Pancreas (tissue), 10 donors: Measurements from ENCODE around the gene COG2. TPM values are rescaled to one million over a fixed set of nuclear protein-coding genes. Genes with fewer than 3 reads are reported as not detected.
A peak's percentile ranks its signal among the peaks of the same experiment; 100 is the strongest.

Experiments used
- ATAC-seq, 4 donors: fragments of 200-7000 bp; cut with Tn5 transposase; one replicate each; pipeline versions ENCODE4 v1.8.0 to v1.9.1; 2020; ENCODE audit warnings: mild to moderate bottlenecking in 4 of 4, moderate library complexity in 4 of 4
- DNase-seq, 6 donors: peaks; one replicate each; pipeline ENCODE4 v3.0.0-alpha.2; 2020
- FAIRE-seq: peaks from 2 replicates; lab custom pipeline; 2012; peaks lifted over from hg19 to GRCh38; lab: Jason Lieb, UNC
- H3K27ac ChIP-seq, 4 donors: fragments of 200-600 bp; sonication (generic); 1 replicate in 3 of 4; 2 replicates in 1 of 4; pipeline versions ENCODE4 v1.5.0 to v1.8.0; 2020
- H3K27me3 ChIP-seq, 4 donors: fragments of 200-600 bp; one replicate each; pipeline ENCODE4 v1.8.0; 2021
- H3K36me3 ChIP-seq, 3 donors: fragments of 200-600 bp; sonication (generic) in 1 of 3; one replicate each; pipeline versions ENCODE4 v1.5.0 to v1.8.0; 2020 to 2021
- H3K4me1 ChIP-seq, 3 donors: fragments of 200-600 bp; one replicate each; pipeline ENCODE4 v1.8.0; 2021
- H3K4me3 ChIP-seq, 4 donors: fragments of 200-600 bp; sonication (generic) in 2 of 4; one replicate each; pipeline versions ENCODE4 v1.5.0 to v1.8.0; 2020 to 2021
- H3K9me3 ChIP-seq, 4 donors: fragments of 200-600 bp; one replicate each; pipeline ENCODE4 v1.8.0; 2021
- WGBS, 2 donors: extraction: QIAGEN DNeasy Blood & Tissue Kit; methylation state at CpG; one replicate each; pipeline ENCODE4 v1.1.7; 2013; 5-methylcytosine and 5-hydroxymethylcytosine counted together
- intact Hi-C, 3 donors: fragments of 100-400 bp; cut with DNase I; formaldehyde crosslinking; loops; one replicate each; pipeline versions ENCODE4 v1.11.1 to v1.14.2; 2022
- polyA plus RNA-seq, 2 donors: library from polyadenylated mRNA; stranded (reverse); fragments of 200-250 nt; gene quantifications; one replicate each; pipeline ENCODE4 v1.2.3, GENCODE V29; 2013
- total RNA-seq, 6 donors: library from RNA; stranded (reverse); fragmentation: NEBNext Ultra II Directional in 4 of 6; extraction: Animal tissue kit (Norgen Biotek cat#: 25700) in 4 of 6; gene quantifications; one replicate each; pipeline versions ENCODE4 v1.2.1 to v1.2.4, GENCODE V29; 2021 to 2023
- TF ChIP-seq, protein P1 (sequence below), 4 donors: fragments of 200-600 bp; sonication (generic) in 3 of 4; IDR thresholded peaks; one replicate each; pipeline versions ENCODE4 v1.5.0 to v1.8.0; 2021; ENCODE audit warnings: antibody characterized with exemption in 4 of 4
- donor health status: healthy with polysubstance abuse.
- donor health status: DM: no; HTN: no; CAD: no; lungs with moderate emphysema.
- donor health status: DM: no; HTN: no; CAD: no.
- donor health status: control.
- donor health status: control.
- donor health status: Bipolar disorder and iron deficiency.
- donor health status: DM: yes; HTN: yes; CAD: no.
- donor health status: DM: no; HTN: no; CAD: no.
- donor health status: DM: no; HTN: no; CAD: no.
- donor health status: DM: yes; HTN: yes; CAD: no.

COG2 gene
- total and polyA plus RNA-seq, 8 donors, result 6.5 to 17.1 (median 14.5) TPM

DNA sequence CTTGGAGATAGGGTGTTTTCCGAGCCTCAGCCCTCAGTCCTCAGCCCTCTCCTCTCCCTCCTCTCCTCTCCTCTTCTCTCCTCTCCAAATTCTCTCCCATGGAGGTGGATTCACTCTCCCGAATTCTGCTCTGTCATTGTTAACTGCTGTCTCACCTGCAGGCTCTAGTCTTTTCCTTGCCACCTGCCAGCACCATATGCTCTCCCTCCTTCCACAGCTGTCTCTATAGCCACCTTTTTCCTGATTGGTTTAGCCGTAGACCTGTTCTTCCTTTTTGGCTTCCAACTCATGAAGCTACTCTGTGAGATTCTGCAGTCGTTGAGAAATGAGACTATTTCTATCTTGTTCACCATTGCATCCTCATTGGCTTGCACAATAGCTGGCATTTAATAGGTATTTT lies 19.7 kb downstream of the COG2 start:
- no peaks in the 10 kb centered on the region for H3K4me1 ChIP-seq
- H3K9me3 ChIP-seq, result no peaks in the 10 kb centered on the region
- ATAC-seq (peak in 1 of 4 donors; percentile 31), DNase-seq (no peak), FAIRE-seq (no peak)
- no peak overlapping the region for H3K4me3 ChIP-seq
- H3K27ac ChIP-seq, result no peak overlapping the region
- TF ChIP-seq, protein P1, sequence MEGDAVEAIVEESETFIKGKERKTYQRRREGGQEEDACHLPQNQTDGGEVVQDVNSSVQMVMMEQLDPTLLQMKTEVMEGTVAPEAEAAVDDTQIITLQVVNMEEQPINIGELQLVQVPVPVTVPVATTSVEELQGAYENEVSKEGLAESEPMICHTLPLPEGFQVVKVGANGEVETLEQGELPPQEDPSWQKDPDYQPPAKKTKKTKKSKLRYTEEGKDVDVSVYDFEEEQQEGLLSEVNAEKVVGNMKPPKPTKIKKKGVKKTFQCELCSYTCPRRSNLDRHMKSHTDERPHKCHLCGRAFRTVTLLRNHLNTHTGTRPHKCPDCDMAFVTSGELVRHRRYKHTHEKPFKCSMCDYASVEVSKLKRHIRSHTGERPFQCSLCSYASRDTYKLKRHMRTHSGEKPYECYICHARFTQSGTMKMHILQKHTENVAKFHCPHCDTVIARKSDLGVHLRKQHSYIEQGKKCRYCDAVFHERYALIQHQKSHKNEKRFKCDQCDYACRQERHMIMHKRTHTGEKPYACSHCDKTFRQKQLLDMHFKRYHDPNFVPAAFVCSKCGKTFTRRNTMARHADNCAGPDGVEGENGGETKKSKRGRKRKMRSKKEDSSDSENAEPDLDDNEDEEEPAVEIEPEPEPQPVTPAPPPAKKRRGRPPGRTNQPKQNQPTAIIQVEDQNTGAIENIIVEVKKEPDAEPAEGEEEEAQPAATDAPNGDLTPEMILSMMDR (IDR thresholded peaks at IDR 0.05), result no peak
- intact Hi-C loops, result no loop called here
- 79 to 82% methylated on average over 4 of the region's 4 CpGs for WGBS, 2 donors
- no peaks in the 10 kb centered on the region for H3K27me3 ChIP-seq
- peaks cover 0 to 45% (median 5%) of the 10 kb centered on the region in 3 donors for H3K36me3 ChIP-seq

DNA sequence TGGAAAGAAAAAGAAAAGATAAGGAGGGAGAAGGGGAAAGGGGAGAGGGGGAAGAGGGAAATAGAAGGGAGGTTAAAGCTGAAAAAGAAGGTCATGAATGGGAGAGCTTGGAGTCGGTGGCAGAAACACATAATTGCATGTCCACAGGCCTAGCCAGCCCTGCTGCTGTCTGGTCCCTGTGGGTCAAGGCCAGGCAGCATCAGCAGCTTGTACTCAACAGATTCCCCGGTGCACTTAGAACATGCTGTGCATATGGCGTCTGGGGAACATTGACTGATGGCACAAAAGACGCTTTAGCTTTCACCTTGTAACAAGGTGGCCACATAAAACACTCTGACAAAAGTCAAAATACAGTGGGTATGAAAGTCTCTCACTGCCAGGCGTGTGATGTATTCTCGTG lies 25.9 kb downstream of the COG2 start:
- H3K27ac ChIP-seq, result no peak overlapping the region
- peaks cover 0 to 5% (median 0%) of the 10 kb centered on the region in 3 donors for H3K4me1 ChIP-seq
- DNase-seq (no peak), FAIRE-seq (no peak), ATAC-seq (no peak)
- TF ChIP-seq, protein P1 (IDR thresholded peaks at IDR 0.05), result no peak
- H3K4me3 ChIP-seq, result no peak overlapping the region
- intact Hi-C loops, result no loop called here
- WGBS, 2 donors, result 88 to 89% methylated on average over 6 of the region's 6 CpGs
- peaks cover 0 to 38% (median 14%) of the 10 kb centered on the region in 3 donors for H3K36me3 ChIP-seq
- no peaks in the 10 kb centered on the region for H3K27me3 ChIP-seq
- H3K9me3 ChIP-seq, result no peaks in the 10 kb centered on the region

DNA sequence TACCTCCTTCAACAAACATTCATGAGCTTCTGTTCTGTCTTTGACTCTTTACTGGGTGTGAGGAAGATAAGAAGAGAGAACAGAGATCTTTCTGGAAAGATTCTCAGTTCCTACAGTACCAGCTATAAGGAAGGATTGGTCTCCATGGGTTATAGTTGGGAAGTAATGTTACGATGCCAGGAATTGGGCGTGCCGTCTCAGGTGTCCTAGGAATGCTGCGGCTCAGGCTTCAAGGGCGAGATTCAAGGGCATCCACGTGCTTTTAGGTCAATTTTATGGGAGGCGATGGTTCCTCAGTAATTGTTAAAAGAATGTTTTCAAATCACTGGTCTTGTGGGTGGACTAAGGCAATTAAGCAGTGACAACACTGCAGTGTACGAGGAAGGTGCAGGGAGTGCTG lies 27.3 kb downstream of the COG2 start:
- intact Hi-C loops, result no loop called here
- Histone ChIP-seq H3K4me1 (peaks cover 0 to 8% (median 0%) of the 10 kb centered on the region in 3 donors), H3K27ac (no peak overlapping the region), H3K27me3 (no peaks in the 10 kb centered on the region), H3K36me3 (peaks cover 0 to 28% (median 14%) of the 10 kb centered on the region in 3 donors), H3K9me3 (no peaks in the 10 kb centered on the region), H3K4me3 (no peak overlapping the region)
- FAIRE-seq, result no peak
- ATAC-seq, result no peak
- TF ChIP-seq, protein P1 (IDR thresholded peaks at IDR 0.05), result no peak
- DNase-seq, result no peak
- 91 to 92% methylated on average over 8 of the region's 8 CpGs for WGBS, 2 donors

DNA sequence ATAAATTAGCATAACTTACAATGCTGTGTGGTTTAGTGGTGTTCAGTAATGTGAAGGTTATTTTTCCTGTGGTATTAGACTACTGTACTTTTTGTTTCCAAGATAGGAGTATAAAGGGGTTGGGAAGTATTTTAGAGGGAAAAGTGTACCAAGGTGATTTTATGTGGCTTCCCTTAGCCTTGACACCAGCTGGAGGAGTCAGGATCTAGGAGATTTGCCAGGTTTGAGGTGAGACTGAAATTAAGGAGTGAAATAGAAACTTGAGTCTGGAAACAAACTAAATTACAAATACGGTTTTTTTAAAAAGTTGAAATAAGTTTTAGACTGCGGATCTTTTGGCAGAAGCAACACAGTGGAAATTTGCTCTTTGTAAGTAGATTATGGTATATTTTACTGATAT lies 32.3 kb downstream of the COG2 start:
- TF ChIP-seq, protein P1 (IDR thresholded peaks at IDR 0.05), result no peak
- FAIRE-seq, result no peak
- peak in 2 of 4 donors; percentile 14 to 17 for ATAC-seq
- Histone ChIP-seq H3K27me3 (no peaks in the 10 kb centered on the region), H3K36me3 (peaks cover 0 to 24% (median 2%) of the 10 kb centered on the region in 3 donors), H3K4me3 (no peak overlapping the region), H3K4me1 (peaks cover 0 to 8% (median 0%) of the 10 kb centered on the region in 3 donors), H3K27ac (peak overlapping the region in 1 of 4 donors; percentile 24), H3K9me3 (no peaks in the 10 kb centered on the region)
- DNase-seq, result no peak
- intact Hi-C loops, result no loop called here
- 79 to 82% methylated on average over 2 of the region's 2 CpGs for WGBS, 2 donors

DNA sequence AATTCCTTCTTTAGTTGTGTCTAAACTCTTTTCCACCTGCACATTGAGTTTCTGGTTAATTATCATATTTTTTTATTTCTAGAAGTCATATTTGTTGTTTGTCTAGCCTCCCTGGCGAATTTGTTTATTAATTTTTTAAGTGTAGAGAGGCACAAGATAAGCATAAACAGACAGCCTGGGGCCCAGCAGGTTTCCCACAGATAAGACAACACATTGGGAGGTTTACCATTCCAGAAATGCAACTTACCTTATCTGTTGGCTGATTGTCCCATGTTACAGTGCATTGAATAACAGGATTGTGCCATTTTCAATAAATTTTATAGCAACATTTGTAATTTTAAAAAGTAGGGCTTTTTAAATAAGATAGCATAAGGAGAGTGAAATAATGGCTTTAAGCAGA lies 34.9 kb downstream of the COG2 start:
- DNase-seq (no peak), ATAC-seq (no peak), FAIRE-seq (no peak)
- H3K36me3 ChIP-seq, result peaks cover 0 to 30% (median 0%) of the 10 kb centered on the region in 3 donors
- TF ChIP-seq, protein P1 (IDR thresholded peaks at IDR 0.05), result no peak
- no peaks in the 10 kb centered on the region for H3K9me3 ChIP-seq
- H3K4me1 ChIP-seq, result peaks cover 0 to 29% (median 3%) of the 10 kb centered on the region in 3 donors
- 79 to 87% methylated on average over 1 of the region's 1 CpG for WGBS, 2 donors
- no peak overlapping the region for H3K4me3 ChIP-seq
- H3K27me3 ChIP-seq, result no peaks in the 10 kb centered on the region
- H3K27ac ChIP-seq, result no peak overlapping the region
- intact Hi-C loops, result no loop called here
